ENCODE data around the gene AFTPH.

AFTPH gene

GRCh38 chr2:64624108-64624610 lies 100.0 kb downstream of the AFTPH start:
- Histone ChIP-seq H3K4me3 (no peak overlapping the region), H3K27ac (no peak overlapping the region)
- TF ChIP-seq CTCF (IDR thresholded peaks at IDR 0.05), result no peak
- DNase-seq (ENCODE audit: low spot score), result peak; percentile 59

GRCh38 chr2:64624862-64625261 lies 100.7 kb downstream of the AFTPH start:
- peak; percentile 29 for DNase-seq (ENCODE audit: low spot score)
- Histone ChIP-seq H3K4me3 (no peak overlapping the region), H3K27ac (no peak overlapping the region)
- no peak for TF ChIP-seq CTCF (IDR thresholded peaks at IDR 0.05)

- no peak overlapping the region for H3K27ac ChIP-seq
- H3K4me3 ChIP-seq, result no peak overlapping the region
- TF ChIP-seq CTCF (IDR thresholded peaks at IDR 0.05), result no peak
- peak; percentile 55 for DNase-seq (ENCODE audit: low spot score)
These were observed 101.4 kb downstream of the AFTPH start for GRCh38 chr2:64625299-64626145.

- no peak overlapping the region for H3K4me3 ChIP-seq
- no peak overlapping the region for H3K27ac ChIP-seq
- TF ChIP-seq CTCF (IDR thresholded peaks at IDR 0.05), result no peak
- peak; percentile 19 for DNase-seq (ENCODE audit: low spot score)
These were observed 102.2 kb downstream of the AFTPH start for GRCh38 chr2:64626146-64626809.

- peak; percentile 5 for DNase-seq (ENCODE audit: low spot score)
- no peak for TF ChIP-seq CTCF (IDR thresholded peaks at IDR 0.05)
- Histone ChIP-seq H3K4me3 (no peak overlapping the region), H3K27ac (no peak overlapping the region)
These were observed 103.0 kb downstream of the AFTPH start for GRCh38 chr2:64626963-64627760.

GRCh38 chr2:64627860-64628841 lies 104.0 kb downstream of the AFTPH start:
- no peak for DNase-seq (ENCODE audit: low spot score)
- no peak overlapping the region for H3K27ac ChIP-seq
- no peak overlapping the region for H3K4me3 ChIP-seq
- no peak for TF ChIP-seq CTCF (IDR thresholded peaks at IDR 0.05)
